ENCODE data around the gene TEX264. TPM values are rescaled to one million over a fixed set of nuclear protein-coding genes. Genes with fewer than 3 reads are reported as not detected.

The TEX264 gene
- total and polyA plus RNA-seq, 9 donors = 27.1 to 88.8 (median 40.2) TPM

DNA sequence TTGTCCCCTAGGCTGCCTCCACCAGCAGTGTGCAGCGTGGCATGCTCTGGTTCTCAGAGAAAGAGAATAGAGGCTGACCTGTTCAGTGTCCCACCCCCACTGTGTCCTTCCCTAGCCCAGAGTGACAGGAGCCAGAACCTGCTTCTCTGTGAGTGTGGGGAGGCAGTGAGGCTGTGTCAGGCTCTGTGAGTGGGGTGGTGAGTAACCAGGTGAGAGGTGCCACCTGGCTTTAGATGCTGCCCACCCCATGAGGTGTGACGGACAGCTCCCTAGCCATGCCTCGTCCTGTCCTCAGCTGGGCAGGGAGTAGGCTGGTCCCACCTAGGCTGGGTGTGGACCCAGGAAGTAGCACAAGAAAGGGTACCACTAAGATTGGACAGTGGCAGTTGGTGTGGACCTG lies 6.3 kb downstream of the TEX264 start:
- DNase-seq = peak in 1 of 5 donors; percentile 10
- no peaks in the 10 kb centered on the region for H3K27me3 ChIP-seq
- H3K4me3 ChIP-seq = no peak overlapping the region
- 87 to 93% (median 92%) methylated on average over 3 of the region's 3 CpGs for WGBS, 3 donors
- intact Hi-C loops (cut with DNase I) = loop anchor here in 1 of 4 donors (10.0 kb wide), 1 partner anchor 293 kb away; the partner anchor contains the start of gene MANF
- H3K9me3 ChIP-seq = no peaks in the 10 kb centered on the region
- no peak for TF ChIP-seq POLR2A (IDR thresholded peaks at IDR 0.05)
- TF ChIP-seq, protein P1, sequence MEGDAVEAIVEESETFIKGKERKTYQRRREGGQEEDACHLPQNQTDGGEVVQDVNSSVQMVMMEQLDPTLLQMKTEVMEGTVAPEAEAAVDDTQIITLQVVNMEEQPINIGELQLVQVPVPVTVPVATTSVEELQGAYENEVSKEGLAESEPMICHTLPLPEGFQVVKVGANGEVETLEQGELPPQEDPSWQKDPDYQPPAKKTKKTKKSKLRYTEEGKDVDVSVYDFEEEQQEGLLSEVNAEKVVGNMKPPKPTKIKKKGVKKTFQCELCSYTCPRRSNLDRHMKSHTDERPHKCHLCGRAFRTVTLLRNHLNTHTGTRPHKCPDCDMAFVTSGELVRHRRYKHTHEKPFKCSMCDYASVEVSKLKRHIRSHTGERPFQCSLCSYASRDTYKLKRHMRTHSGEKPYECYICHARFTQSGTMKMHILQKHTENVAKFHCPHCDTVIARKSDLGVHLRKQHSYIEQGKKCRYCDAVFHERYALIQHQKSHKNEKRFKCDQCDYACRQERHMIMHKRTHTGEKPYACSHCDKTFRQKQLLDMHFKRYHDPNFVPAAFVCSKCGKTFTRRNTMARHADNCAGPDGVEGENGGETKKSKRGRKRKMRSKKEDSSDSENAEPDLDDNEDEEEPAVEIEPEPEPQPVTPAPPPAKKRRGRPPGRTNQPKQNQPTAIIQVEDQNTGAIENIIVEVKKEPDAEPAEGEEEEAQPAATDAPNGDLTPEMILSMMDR (IDR thresholded peaks at IDR 0.05) = no peak
- TF ChIP-seq EP300 (IDR thresholded peaks at IDR 0.05) = no peak
- H3K36me3 ChIP-seq = no peaks in the 10 kb centered on the region
- no peak overlapping the region for H3K27ac ChIP-seq
- H3K4me1 ChIP-seq (ENCODE audit: insufficient read depth) = peaks cover 1% of the 10 kb centered on the region

DNA sequence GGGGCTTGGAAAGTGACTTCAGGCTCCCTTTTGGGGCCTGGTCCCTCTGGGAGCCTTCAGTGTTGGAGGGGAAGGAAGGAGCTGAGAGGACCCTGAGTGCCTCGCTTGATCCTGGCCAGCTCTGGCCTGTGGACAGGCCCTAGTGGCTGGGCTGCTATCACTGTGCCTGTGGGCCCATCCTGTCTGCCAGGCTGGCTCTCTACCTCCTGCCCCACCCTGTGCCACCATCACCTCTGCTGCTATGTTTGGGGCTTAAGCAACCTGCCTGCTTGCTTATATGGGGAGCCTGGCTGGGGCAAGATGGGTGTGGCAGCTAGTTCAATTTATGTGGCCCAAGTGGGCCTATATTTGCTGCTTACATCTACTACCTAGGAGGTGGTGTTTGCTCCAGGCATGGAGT lies 7.1 kb downstream of the TEX264 start:
- WGBS, 3 donors = 92 to 100% (median 97%) methylated on average over 1 of the region's 1 CpG
- no peak for DNase-seq
- Histone ChIP-seq H3K4me1 (ENCODE audit: insufficient read depth) (no peaks in the 10 kb centered on the region), H3K36me3 (no peaks in the 10 kb centered on the region), H3K27me3 (no peaks in the 10 kb centered on the region), H3K9me3 (no peaks in the 10 kb centered on the region), H3K27ac (no peak overlapping the region), H3K4me3 (no peak overlapping the region)
- TF ChIP-seq, protein P1 (IDR thresholded peaks at IDR 0.05) = no peak
- intact Hi-C loops (cut with DNase I) = loop anchor here in 1 of 4 donors (10.0 kb wide), 1 partner anchor 293 kb away; the partner anchor contains the start of gene MANF

DNA sequence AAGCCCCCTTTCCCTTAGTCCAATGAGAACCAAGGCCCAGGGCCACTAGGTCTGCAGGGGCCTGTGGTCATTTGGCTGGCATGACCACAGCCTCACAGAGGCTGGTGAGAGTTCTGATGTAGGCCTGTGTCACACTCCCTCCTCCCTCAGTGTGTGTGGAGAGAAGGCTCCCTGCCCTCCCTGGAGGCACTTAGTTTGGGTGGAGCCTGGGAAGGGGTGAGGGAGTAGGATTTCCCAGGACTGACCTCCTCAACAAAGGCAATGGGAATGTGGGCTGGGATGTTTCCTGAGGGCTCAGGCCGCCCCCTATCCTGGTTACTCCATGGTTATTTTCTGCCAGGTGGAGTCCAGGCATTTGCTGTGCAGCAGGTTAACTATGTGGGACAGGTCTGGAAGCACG lies 7.6 kb downstream of the TEX264 start:
- H3K36me3 ChIP-seq = no peaks in the 10 kb centered on the region
- no peaks in the 10 kb centered on the region for H3K9me3 ChIP-seq
- DNase-seq = no peak
- intact Hi-C loops (cut with DNase I) = loop anchor here in 1 of 4 donors (10.0 kb wide), 1 partner anchor 294 kb away; the partner anchor contains the start of gene MANF
- WGBS, 3 donors = 80 to 81% (median 80%) methylated on average over 2 of the region's 2 CpGs
- H3K4me3 ChIP-seq = no peak overlapping the region
- H3K27me3 ChIP-seq = no peaks in the 10 kb centered on the region
- no peak for TF ChIP-seq EP300 (IDR thresholded peaks at IDR 0.05)
- TF ChIP-seq, protein P1 (IDR thresholded peaks at IDR 0.05) = no peak
- no peak for TF ChIP-seq POLR2A (IDR thresholded peaks at IDR 0.05)
- no peaks in the 10 kb centered on the region for H3K4me1 ChIP-seq (ENCODE audit: insufficient read depth)
- no peak overlapping the region for H3K27ac ChIP-seq

DNA sequence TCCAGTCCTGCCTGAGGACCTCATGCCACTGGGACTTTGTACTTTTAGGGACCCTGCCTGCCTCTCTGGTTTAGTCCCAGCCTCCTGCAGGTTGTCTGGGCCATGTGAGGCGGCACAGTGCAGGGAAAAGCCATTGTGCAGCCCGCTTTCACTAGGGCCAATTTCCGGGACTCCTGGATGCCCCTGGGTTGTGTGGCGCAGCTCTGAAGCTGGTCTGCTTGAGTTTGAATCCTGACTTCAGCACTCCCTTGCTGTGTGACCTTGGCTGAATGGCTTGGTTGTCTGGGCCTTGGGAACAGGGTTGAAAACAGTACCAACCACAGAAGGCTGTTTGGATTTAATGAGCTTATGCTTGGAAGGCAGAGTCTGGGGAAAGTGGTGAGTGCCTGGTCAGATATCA lies 8.3 kb downstream of the TEX264 start:
- intact Hi-C loops (cut with DNase I) = loop anchor here in 1 of 4 donors (10.0 kb wide), 1 partner anchor 295 kb away; the partner anchor contains the start of gene MANF
- TF ChIP-seq POLR2A (IDR thresholded peaks at IDR 0.05) = no peak
- no peak for TF ChIP-seq EP300 (IDR thresholded peaks at IDR 0.05)
- TF ChIP-seq, protein P1 (IDR thresholded peaks at IDR 0.05) = no peak
- 93 to 100% (median 95%) methylated on average over 4 of the region's 4 CpGs for WGBS, 3 donors
- no peak overlapping the region for H3K27ac ChIP-seq
- H3K9me3 ChIP-seq = no peaks in the 10 kb centered on the region
- no peaks in the 10 kb centered on the region for H3K4me1 ChIP-seq (ENCODE audit: insufficient read depth)
- no peak for DNase-seq
- H3K36me3 ChIP-seq = no peaks in the 10 kb centered on the region
- H3K27me3 ChIP-seq = no peaks in the 10 kb centered on the region
- no peak overlapping the region for H3K4me3 ChIP-seq
